Measurements from ENCODE around the gene COX7B2.

DNA sequence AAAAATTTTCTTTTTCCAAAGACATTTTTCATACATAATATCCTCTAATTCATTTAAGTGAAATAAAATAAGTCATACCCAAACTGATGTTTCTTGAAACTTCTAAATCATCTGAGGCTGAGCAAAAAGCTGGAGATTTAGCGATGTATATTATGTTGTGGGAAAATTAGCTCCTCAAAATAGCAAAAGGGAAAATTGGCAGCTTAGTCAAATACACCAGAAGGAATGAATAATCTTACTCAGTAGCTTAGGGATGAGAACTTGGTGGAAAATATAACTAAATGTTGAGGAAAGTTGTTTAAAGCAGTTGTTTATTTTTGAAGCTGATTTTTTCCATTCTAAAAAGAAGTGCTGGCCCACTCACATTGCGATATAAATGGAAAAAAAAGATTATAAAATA, 43.4 kb upstream of the COX7B2 start:
- TF ChIP-seq, protein P1, sequence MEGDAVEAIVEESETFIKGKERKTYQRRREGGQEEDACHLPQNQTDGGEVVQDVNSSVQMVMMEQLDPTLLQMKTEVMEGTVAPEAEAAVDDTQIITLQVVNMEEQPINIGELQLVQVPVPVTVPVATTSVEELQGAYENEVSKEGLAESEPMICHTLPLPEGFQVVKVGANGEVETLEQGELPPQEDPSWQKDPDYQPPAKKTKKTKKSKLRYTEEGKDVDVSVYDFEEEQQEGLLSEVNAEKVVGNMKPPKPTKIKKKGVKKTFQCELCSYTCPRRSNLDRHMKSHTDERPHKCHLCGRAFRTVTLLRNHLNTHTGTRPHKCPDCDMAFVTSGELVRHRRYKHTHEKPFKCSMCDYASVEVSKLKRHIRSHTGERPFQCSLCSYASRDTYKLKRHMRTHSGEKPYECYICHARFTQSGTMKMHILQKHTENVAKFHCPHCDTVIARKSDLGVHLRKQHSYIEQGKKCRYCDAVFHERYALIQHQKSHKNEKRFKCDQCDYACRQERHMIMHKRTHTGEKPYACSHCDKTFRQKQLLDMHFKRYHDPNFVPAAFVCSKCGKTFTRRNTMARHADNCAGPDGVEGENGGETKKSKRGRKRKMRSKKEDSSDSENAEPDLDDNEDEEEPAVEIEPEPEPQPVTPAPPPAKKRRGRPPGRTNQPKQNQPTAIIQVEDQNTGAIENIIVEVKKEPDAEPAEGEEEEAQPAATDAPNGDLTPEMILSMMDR (IDR thresholded peaks at IDR 0.05), result no peak
- TF ChIP-seq POLR2A (IDR thresholded peaks at IDR 0.05), result no peak
